Stimulated activated CD8-positive, alpha-beta memory T cell treated with anti-CD3 and anti-CD28 coated beads, Interleukin-15, amount 100 ng/mL, for 4 hours (primary cell): Measurements from ENCODE around the gene ZNF653.

Experiments used
- DNase-seq, 2 donors: peaks; one replicate each; pipeline ENCODE4 v3.0.0-alpha.2; 2020; ENCODE audit warnings: low read depth in 2 of 2

The ZNF653 gene

GRCh38 chr19:11519138-11519537, 13.5 kb upstream of the ZNF653 start:
- no peak for DNase-seq

- DNase-seq, result no peak
Observed at GRCh38 chr19:11513946-11514345, 8.3 kb upstream of the ZNF653 start.

GRCh38 chr19:11510444-11510843, 4.8 kb upstream of the ZNF653 start:
- DNase-seq, result no peak

GRCh38 chr19:11507370-11508078, 1.9 kb upstream of the ZNF653 start:
- no peak for DNase-seq

- no peak for DNase-seq
Observed at GRCh38 chr19:11506967-11507366, 1.3 kb upstream of the ZNF653 start.

GRCh38 chr19:11506101-11506555, 489 bp upstream of the ZNF653 start:
- DNase-seq, result no peak

GRCh38 chr19:11505032-11505503, 571 bp downstream of the ZNF653 start:
- peak; percentile 89 to 93 for DNase-seq

- no peak for DNase-seq
Observed at GRCh38 chr19:11504502-11505031, 1.1 kb downstream of the ZNF653 start.

- DNase-seq, result no peak
Observed at GRCh38 chr19:11499890-11500420, 5.7 kb downstream of the ZNF653 start.

GRCh38 chr19:11499220-11499726, 6.4 kb downstream of the ZNF653 start:
- no peak for DNase-seq

- DNase-seq, result peak in 1 of 2 donors; percentile 31
Observed at GRCh38 chr19:11496391-11497163, 9.1 kb downstream of the ZNF653 start.

- DNase-seq, result no peak
Observed at GRCh38 chr19:11495885-11496284, 9.8 kb downstream of the ZNF653 start.

- no peak for DNase-seq
Observed at GRCh38 chr19:11495481-11495880, 10.2 kb downstream of the ZNF653 start.

GRCh38 chr19:11494634-11495285, 10.9 kb downstream of the ZNF653 start:
- no peak for DNase-seq

GRCh38 chr19:11489378-11489777, 16.3 kb downstream of the ZNF653 start:
- DNase-seq, result no peak

- no peak for DNase-seq
Observed at GRCh38 chr19:11486661-11487503, 18.8 kb downstream of the ZNF653 start.

- no peak for DNase-seq
Observed at GRCh38 chr19:11485245-11485837, 20.3 kb downstream of the ZNF653 start.

GRCh38 chr19:11483366-11484111, 22.1 kb downstream of the ZNF653 start:
- DNase-seq, result no peak

- peak; percentile 62 to 69 for DNase-seq
Observed at GRCh38 chr19:11482384-11483050, 23.1 kb downstream of the ZNF653 start.
